T-helper 1 cell treated with Interleukin-12 subunit alpha and Interleukin-12 subunit beta and Interleukin-4 antibody, amounts not matched to agents 30 μg/mL and 1 μg/mL, for 36 hours (primary cell): Measurements from ENCODE around the gene CDKL5.
A peak's percentile ranks its signal among the peaks of the same experiment; 100 is the strongest.

Source experiments
- H3K27ac Mint-ChIP-seq: one replicate; pipeline ENCODE4 v1.8.0; 2021; ENCODE audit warnings: mild to moderate bottlenecking, mixed read lengths
- H3K27me3 Mint-ChIP-seq: one replicate; pipeline ENCODE4 v1.8.0; 2021; ENCODE audit warnings: low read depth, mixed read lengths
- H3K36me3 Mint-ChIP-seq: one replicate; pipeline ENCODE4 v1.8.0; 2021; ENCODE audit warnings: low read depth, mixed read lengths
- H3K4me1 Mint-ChIP-seq: one replicate; pipeline ENCODE4 v1.8.0; 2021; ENCODE audit warnings: low read depth, mixed read lengths
- H3K4me3 Mint-ChIP-seq: one replicate; pipeline ENCODE4 v1.8.0; 2021; ENCODE audit warnings: mild to moderate bottlenecking, moderate library complexity, mixed read lengths
- H3K9me3 Mint-ChIP-seq: one replicate; pipeline ENCODE4 v1.8.0; 2021; ENCODE audit warnings: mixed read lengths

Gene CDKL5

DNA sequence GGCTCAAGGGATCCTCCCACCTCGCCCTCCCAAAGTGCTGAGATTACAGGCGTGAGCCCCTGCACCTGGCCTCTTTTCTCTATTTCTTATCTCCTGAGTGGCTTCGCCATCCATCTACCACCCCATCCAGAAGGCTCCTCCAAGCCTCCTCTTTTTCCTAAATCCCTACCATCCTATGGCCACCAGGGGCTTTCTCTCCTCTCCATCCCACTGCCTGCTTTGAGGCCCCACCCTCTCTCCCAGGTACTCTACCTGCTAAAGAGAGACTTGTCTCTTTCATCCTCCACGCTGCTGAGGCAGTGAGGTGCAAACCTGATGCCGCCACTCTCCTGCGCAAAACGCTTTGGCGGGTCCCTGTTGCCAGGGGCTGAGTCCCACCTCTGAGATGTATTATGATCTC, 239.5 kb downstream of the CDKL5 start:
- no peak overlapping the region for H3K4me3 Mint-ChIP-seq
- H3K27me3 Mint-ChIP-seq = no peaks in the 10 kb centered on the region
- H3K27ac Mint-ChIP-seq = no peak overlapping the region
- no peaks in the 10 kb centered on the region for H3K9me3 Mint-ChIP-seq
- peaks cover 5% of the 10 kb centered on the region for H3K4me1 Mint-ChIP-seq
- no peaks in the 10 kb centered on the region for H3K36me3 Mint-ChIP-seq

DNA sequence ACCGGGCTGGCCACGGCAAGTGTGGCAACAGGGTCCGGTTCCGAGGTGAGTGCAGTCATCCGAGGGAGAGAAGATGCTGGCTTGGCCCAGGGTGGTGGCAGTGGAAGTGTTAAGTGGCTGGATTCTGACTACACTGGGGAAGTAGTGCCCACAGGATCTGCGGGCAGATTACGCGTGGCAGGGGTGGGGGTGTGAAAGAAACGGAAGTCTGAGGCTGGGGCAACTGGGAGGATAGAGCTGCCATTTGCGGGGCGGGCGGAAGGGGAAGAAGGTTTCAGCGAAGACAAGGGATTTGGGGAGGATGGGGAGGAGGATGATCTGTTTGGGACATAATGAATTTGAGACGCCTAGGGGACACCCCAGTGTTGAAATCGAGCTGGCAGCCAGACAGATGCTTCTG, 241.2 kb downstream of the CDKL5 start:
- Mint-ChIP-seq H3K36me3 (no peaks in the 10 kb centered on the region), H3K27me3 (no peaks in the 10 kb centered on the region), H3K9me3 (no peaks in the 10 kb centered on the region), H3K4me3 (no peak overlapping the region), H3K27ac (no peak overlapping the region), H3K4me1 (peaks cover 5% of the 10 kb centered on the region)

DNA sequence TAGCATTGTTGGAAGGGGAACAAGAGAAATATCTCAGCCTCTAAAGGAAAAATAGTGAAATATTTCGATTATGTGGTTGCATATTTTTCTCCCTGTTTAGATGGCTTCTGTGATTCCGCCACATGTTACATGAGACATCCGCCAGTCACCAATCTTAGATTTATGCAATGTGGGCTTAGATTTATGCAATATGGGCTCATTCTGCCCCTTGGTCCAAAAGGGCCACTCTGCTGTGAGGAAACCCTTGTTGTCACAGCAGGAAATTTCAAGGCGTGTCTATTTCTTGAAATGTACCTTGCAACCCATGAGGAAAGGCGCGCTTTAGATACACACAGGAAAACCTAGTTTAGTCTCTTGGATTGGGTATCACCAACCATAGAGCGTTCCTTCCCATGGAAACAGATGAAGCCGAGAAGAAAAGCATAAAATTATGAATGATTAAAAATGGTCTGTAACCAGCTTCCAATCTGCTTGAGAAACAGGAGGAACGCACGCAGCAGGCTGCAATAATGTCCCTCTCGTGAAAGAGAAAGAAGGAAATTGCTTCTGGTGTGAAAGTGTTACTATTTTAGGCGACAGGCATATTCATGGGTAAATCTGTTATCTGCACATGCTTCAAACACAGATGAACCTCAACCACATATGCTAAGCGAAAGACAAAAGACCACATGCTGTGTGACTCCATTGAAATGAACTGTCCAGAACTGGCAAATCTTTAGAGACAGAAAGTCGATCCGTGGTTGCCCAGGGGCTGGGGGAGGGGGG, 242.8 kb downstream of the CDKL5 start:
- H3K4me3 Mint-ChIP-seq = no peak overlapping the region
- peaks cover 5% of the 10 kb centered on the region for H3K4me1 Mint-ChIP-seq
- H3K9me3 Mint-ChIP-seq = no peaks in the 10 kb centered on the region
- no peak overlapping the region for H3K27ac Mint-ChIP-seq
- H3K27me3 Mint-ChIP-seq = no peaks in the 10 kb centered on the region
- H3K36me3 Mint-ChIP-seq = no peaks in the 10 kb centered on the region

GRCh38 chrX:18672008-18672407, 246.6 kb downstream of the CDKL5 start, which contains the start of gene RS1:
TSS of gene RS1 (minus strand) at chrX:18672108. CDS start at chrX:18672068, 40 bp downstream.
- H3K9me3 Mint-ChIP-seq = no peaks in the 10 kb centered on the region
- no peaks in the 10 kb centered on the region for H3K36me3 Mint-ChIP-seq
- H3K4me3 Mint-ChIP-seq = no peak within 1 kb of the TSS
- H3K27me3 Mint-ChIP-seq = no peaks in the 10 kb centered on the region
- H3K27ac Mint-ChIP-seq = no peak within 1 kb of the TSS
- H3K4me1 Mint-ChIP-seq = peaks cover 7% of the 10 kb centered on the region

DNA sequence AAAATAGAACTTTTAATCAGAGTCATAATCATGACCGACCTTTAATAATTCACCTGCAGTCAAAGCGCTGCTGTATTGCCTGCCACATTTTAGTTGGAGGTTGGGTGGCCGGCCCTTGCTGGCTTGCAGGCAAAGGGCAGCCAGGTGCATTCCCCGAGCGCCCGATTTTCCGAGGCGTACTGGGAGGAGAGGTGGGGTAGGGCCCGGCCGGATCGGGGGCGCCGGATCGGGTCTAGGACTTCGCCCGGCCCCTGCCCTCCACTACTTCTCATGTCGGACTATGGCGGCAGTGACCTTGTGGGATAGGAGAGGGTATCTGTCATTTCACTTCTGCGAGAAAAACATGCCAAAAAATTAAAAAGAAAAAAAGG, 249.0 kb downstream of the CDKL5 start:
- Mint-ChIP-seq H3K4me3 (peak overlapping the region; percentile 69), H3K36me3 (no peaks in the 10 kb centered on the region), H3K9me3 (no peaks in the 10 kb centered on the region), H3K27me3 (no peaks in the 10 kb centered on the region), H3K27ac (peak overlapping the region; percentile 76), H3K4me1 (peaks cover 2% of the 10 kb centered on the region)

- peak overlapping the region; percentile 69 for H3K4me3 Mint-ChIP-seq
- no peaks in the 10 kb centered on the region for H3K9me3 Mint-ChIP-seq
- H3K27ac Mint-ChIP-seq = peak overlapping the region; percentile 76
- no peaks in the 10 kb centered on the region for H3K27me3 Mint-ChIP-seq
- no peaks in the 10 kb centered on the region for H3K36me3 Mint-ChIP-seq
- H3K4me1 Mint-ChIP-seq = peaks cover 2% of the 10 kb centered on the region
Observed at GRCh38 chrX:18674788-18675735, 249.7 kb downstream of the CDKL5 start.

DNA sequence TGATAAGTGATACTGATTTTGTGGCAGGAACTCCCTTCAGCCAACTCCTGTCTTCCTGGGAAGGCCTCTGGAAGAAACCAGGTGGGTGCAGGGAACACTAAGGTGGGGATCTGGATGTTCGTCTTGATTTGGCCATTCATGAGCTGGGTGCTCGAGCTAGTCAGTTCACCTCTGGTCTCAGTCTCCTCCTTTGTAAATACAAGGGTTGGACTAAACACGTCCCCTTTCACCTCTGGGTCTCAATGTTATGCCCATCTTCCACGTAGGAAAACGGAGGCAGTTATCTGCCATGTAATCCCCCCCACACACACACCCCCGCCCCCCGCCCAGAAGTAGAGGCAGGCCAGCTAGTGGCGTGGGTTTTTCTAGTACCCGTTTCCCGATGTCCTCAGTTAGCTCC, 250.6 kb downstream of the CDKL5 start:
- H3K4me3 Mint-ChIP-seq = peak overlapping the region; percentile 28
- H3K4me1 Mint-ChIP-seq = peaks cover 2% of the 10 kb centered on the region
- no peaks in the 10 kb centered on the region for H3K27me3 Mint-ChIP-seq
- H3K27ac Mint-ChIP-seq = peak overlapping the region; percentile 20
- no peaks in the 10 kb centered on the region for H3K36me3 Mint-ChIP-seq
- H3K9me3 Mint-ChIP-seq = no peaks in the 10 kb centered on the region

DNA sequence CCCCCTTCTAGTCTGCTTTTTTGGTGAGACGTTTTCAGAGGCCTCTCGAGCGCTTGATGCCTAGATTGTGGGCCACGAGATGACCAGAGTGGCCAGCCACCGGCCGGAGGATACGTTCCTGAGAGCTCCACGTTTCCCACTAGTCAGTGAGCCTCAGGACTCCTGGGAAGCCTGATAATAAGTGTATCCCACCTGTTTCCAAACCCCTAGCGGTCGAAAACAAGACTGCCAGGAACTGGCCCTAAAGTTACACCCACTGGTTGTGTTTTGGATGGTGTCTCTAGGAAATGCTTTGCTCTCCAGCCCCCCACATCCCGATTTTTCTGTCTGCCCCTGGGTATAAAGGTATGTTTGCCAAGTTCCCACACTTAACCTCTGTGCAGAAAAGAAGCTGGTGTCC, 251.1 kb downstream of the CDKL5 start:
- H3K4me3 Mint-ChIP-seq = no peak overlapping the region
- H3K27ac Mint-ChIP-seq = no peak overlapping the region
- H3K36me3 Mint-ChIP-seq = no peaks in the 10 kb centered on the region

DNA sequence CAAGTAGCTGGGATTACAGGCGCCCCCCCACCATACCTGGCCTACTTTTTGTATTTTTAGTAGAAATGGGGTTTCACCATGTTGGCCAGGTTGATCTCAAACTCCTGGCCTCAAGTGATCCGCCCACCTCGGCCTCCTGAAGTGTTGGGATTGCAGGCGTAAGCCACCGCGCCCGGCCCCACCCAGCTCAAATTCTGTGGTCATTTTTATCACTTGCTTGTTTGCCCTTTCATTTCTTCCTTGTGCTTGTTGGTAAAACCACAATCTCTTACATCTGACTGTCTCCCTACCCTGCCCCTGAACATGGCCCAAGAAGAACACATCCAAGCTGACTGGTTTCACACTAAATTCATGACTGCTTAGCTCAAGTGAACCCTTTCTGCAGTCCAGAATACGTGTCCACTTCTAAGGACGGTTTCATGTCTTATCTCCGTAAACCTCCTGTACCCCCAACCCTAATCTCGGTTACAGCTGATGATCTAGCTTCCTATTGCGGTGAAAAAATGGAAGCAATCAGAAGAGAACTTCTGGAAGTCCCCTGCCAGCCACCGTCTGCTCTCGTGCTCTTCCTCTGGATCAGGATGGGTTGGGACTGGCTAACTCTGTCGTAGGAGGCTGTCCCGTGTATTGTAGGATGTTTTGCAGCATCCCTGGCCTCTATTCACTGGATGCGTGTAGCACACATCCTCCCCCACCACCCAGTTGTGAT, 251.9 kb downstream of the CDKL5 start:
- Mint-ChIP-seq H3K27me3 (no peaks in the 10 kb centered on the region), H3K36me3 (no peaks in the 10 kb centered on the region), H3K4me1 (peaks cover 2% of the 10 kb centered on the region), H3K27ac (no peak overlapping the region), H3K4me3 (no peak overlapping the region), H3K9me3 (no peaks in the 10 kb centered on the region)

More for the DNA sequence above, 251.1 kb downstream of the CDKL5 start:
- peaks cover 2% of the 10 kb centered on the region for H3K4me1 Mint-ChIP-seq
- H3K27me3 Mint-ChIP-seq = no peaks in the 10 kb centered on the region
- no peaks in the 10 kb centered on the region for H3K9me3 Mint-ChIP-seq

- Mint-ChIP-seq H3K4me3 (no peak overlapping the region), H3K36me3 (no peaks in the 10 kb centered on the region), H3K27me3 (no peaks in the 10 kb centered on the region)
Observed at GRCh38 chrX:18681996-18682395, 256.6 kb downstream of the CDKL5 start.

DNA sequence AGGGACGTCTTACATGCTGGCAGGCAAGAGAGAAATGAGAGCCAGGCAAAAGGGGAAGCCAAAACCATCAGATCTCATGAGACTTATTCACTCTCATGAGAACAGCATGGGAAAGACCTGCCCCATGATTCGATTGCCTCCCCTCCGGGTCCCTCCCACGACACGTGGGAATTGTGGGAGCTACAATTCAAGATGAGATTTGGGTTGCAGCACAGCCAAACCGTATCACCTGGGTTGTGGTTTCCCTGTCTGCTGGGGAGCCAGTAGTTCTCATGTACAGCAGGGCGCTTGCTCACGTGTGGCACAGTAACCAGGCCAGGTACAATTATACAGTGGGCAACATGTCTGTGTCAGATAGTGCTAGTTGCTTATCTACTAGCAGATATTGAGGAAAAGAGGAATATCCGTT, 257.6 kb downstream of the CDKL5 start:
- H3K4me3 Mint-ChIP-seq = no peak overlapping the region
- H3K27ac Mint-ChIP-seq = no peak overlapping the region
- no peaks in the 10 kb centered on the region for H3K9me3 Mint-ChIP-seq
- H3K36me3 Mint-ChIP-seq = no peaks in the 10 kb centered on the region
- H3K27me3 Mint-ChIP-seq = no peaks in the 10 kb centered on the region
- H3K4me1 Mint-ChIP-seq = no peaks in the 10 kb centered on the region

More at GRCh38 chrX:18681996-18682395, 256.6 kb downstream of the CDKL5 start:
- Mint-ChIP-seq H3K4me1 (no peaks in the 10 kb centered on the region), H3K9me3 (no peaks in the 10 kb centered on the region), H3K27ac (no peak overlapping the region)

DNA sequence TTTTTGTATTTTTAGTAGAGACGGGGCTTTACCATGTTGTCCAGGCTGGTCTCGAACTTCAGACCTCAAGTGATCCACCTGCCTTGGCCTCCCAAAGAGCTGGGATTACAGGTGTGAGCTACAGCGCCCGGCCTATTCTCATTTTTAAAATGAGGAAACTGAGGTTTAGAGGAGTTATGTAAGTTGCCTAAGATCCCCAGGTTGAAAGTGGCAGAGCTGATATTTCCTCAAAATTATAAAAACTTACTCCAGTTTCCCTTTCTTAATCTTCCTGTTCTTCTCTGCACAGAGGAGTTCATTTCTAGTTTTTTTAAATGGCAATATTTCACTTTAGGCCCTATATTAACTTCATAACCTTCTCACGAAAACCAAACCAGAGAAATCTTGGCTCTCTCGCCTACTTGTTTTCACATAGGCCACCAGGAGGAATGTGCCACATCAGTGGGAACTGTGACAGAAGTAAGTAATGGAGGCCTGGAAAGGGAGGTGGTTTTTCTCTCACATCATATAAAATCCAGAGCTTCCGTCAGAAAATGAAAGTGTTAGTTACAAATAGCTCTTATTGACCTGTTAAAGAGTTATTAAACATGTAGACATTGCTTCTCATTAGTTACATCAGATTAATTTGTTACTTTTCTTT, 262.6 kb downstream of the CDKL5 start:
- Mint-ChIP-seq H3K27ac (no peak overlapping the region), H3K36me3 (no peaks in the 10 kb centered on the region), H3K4me1 (no peaks in the 10 kb centered on the region)

GRCh38 chrX:18691431-18691830, 266.0 kb downstream of the CDKL5 start:
- no peaks in the 10 kb centered on the region for H3K9me3 Mint-ChIP-seq
- H3K36me3 Mint-ChIP-seq = no peaks in the 10 kb centered on the region
- no peaks in the 10 kb centered on the region for H3K27me3 Mint-ChIP-seq
- no peaks in the 10 kb centered on the region for H3K4me1 Mint-ChIP-seq
- H3K4me3 Mint-ChIP-seq = no peak overlapping the region
- H3K27ac Mint-ChIP-seq = no peak overlapping the region

More for the DNA sequence above, 262.6 kb downstream of the CDKL5 start:
- no peak overlapping the region for H3K4me3 Mint-ChIP-seq
- no peaks in the 10 kb centered on the region for H3K27me3 Mint-ChIP-seq
- no peaks in the 10 kb centered on the region for H3K9me3 Mint-ChIP-seq

- Mint-ChIP-seq H3K9me3 (no peaks in the 10 kb centered on the region), H3K27me3 (no peaks in the 10 kb centered on the region), H3K4me1 (no peaks in the 10 kb centered on the region), H3K36me3 (no peaks in the 10 kb centered on the region), H3K27ac (no peak overlapping the region), H3K4me3 (no peak overlapping the region)
Observed at GRCh38 chrX:18692541-18692940, 267.1 kb downstream of the CDKL5 start.
